ENCODE measurements around the gene GRID2IP.
A peak's percentile ranks its signal among the peaks of the same experiment; 100 is the strongest.
"Not testable (repeated sequence)": the region's sequence is repeated elsewhere in the genome, so short reads cannot be mapped to it uniquely, and the experiment has no call there.

The GRID2IP gene

DNA sequence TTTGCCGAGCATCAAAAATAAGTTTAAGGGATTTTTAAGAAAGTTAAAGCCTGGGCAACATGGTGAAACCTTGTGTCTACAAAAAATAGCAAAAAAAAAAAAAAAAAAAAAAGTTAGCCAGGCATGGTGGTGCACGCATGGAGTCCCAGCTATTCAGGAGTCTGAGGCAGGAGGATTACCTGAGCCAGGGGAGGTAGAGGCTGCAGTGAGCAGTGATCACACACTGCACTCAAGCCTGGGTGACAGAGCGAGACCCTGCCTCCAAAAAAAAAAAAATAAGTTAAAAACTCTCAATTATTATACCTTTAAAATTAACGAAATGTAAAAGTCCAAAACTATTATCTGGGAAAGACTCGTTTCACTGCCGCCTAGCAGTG lies 68.5 kb downstream of the GRID2IP start:
- no peak for DNase-seq

DNA sequence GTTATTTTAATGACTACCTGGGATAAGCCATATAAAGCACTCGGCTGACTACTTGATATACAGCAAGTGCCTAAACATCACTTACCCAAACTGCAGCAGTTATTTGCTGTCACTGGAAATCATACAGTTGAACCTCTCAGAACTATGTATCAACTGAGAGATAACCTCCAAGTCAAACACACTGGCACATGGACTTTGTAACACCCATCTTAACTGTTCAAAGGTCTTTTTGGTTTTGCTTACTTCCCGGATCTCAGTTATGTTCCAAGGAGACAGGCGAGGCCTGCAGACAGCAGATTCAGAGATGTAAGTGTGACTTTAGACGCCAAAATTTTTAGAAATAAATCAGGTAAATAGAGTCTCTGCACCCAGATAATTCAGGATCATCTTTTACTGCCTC lies 69.0 kb downstream of the GRID2IP start:
- DNase-seq = no peak

DNA sequence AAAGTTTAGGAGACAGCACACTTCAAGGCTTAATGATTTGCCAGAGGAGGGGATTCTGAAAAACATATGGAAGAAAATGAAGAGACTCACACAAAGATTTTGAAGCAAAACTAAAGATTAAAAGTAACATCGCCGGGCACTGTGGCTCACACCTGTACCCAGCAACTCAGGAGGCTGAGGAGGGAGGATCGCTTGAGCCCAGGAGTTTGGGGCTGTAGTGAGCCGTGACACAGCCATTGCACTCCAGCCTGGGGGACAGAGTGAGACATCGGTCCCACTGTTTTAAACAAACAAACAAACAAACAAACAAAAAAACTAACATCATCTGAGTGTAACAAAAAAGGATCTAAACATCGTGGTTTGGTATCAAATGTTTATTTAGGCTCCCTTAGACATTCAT lies 69.8 kb downstream of the GRID2IP start:
- DNase-seq = no peak

DNA sequence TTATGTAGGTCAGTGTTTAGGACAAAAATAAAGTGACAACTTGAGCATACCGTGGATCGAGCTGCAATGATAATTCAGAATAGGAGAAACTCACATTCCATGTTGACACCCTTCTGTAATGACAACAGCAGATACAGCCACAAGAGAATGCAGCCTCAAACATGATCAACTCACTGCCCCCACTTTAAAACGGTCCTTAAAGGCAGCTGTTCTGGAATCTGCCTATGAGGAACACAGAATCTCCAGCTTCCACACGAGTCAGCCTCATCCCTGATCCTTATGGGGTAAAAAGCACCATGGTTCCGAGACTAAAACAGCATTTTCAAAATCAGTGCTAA lies 71.0 kb downstream of the GRID2IP start:
- no peak for DNase-seq

DNA sequence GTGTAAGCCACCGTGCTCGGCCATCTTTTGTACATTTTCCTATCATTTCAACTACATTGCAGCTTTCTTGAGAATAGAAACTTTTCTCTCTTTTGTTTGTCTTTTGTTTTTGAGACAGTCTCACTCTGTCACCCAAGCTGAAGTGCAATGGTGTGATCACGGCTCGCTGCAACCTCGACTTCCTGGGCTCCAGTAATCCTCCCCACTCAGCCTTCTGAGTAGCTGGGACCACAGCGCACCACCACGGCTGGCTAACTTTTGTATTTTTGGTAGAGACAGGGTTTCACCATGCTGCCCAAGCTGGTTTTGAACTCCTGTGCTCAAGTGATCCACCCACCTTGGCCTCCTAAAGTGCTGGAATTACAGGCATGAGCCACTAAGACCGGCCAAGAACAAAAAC lies 72.2 kb downstream of the GRID2IP start:
- DNase-seq = no peak

DNA sequence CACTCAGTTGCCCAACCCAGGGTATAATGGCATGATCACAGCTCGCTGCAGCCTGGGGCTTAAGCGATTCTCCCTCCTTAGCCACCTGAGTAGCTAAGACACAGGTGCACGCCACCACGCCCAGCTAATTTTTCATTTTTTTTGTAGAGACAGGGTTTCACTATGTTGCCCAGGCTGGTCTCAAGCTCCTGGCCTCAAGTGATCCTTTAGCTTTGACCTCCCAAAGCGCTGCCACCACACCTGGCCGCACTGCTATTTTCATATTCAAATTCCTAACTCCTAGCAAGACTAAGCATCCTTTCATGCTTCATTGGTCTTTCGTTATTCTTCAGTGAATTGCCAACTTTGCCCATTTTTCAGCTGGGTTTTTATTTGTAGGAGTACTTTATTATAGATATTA lies 73.1 kb downstream of the GRID2IP start:
- DNase-seq = no peak

DNA sequence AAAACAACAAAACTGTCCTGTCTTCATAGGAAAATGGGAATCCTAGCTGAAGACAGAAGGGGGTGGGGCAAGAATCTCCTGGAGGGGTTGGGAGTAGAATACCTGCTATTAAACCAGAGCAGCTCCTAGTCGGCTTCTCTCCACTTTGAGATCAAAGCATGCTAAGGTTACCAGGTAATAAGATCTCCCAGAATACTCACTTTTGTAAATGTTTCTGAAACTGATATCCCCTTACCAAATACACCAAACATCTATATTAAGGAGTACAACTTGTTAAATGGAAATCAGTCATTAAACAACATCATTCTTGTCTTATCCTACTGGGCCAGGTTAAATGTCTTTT lies 74.0 kb downstream of the GRID2IP start:
- DNase-seq = no peak

DNA sequence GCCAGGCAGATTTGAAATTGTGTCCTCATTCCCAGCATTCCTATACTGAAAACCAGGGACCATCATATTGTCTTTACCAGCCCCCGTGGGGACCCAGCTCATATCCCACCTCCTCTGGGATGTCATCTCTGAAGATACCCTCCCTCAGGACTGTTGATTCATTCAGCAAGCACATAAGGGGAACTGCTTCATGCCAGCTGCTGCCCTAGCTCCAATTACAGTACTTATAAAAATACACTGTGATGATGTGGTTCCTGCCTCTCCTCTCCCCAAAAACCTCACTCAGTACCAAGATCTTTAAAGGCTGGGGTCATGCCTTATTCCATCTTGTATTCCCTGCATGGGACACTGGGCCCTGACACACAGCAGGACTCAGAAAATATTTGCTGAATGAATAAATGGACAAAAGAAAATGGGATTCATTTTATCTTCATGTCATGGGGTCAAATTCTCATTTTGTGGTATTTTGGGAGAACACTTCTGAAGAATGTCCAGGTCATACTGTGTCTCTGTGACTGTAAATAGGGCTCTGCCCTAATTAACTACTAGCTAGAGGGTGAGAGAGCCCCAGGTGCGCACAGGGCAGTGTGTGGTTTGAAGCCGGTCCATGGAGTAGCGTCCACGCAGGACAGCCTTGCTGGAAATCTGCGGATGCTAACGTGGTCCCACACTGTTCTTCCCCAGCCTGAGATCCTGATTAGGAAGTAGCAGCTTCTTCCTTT lies 74.5 kb downstream of the GRID2IP start:
- no peak for DNase-seq

DNA sequence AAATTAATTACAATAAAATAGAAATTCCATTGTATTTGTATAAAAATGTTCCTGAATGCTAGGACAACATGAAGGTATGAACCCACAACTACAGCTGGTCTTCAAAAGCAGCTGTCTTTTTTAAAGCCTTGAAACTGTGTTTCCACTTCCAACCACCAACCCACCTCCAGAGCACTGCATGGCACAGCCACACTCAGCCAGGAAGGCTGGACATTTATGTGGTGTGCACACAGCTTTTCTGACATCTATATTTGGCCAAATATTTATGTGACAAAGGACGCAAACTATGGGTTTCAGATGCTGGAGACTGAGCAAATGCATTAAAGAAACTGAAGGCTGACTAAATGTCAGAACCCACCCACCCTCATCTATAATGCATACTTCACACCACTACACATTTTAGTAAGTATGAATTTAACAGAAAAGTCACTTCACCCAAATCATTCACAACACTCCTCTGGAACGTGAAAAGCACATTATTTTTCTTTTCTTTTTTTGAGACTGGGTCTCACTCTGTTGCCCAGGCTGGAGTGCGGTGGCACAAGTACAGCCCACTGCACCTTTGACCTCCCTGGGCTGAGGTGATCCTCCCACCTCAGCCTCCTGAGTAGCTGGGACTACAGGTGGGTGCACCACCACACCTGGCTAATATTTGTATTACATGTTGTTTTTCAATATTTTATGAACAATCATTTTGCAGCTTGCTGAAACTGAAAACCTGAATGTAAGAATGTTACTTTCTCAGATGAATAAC lies 75.7 kb downstream of the GRID2IP start:
- DNase-seq = no peak

DNA sequence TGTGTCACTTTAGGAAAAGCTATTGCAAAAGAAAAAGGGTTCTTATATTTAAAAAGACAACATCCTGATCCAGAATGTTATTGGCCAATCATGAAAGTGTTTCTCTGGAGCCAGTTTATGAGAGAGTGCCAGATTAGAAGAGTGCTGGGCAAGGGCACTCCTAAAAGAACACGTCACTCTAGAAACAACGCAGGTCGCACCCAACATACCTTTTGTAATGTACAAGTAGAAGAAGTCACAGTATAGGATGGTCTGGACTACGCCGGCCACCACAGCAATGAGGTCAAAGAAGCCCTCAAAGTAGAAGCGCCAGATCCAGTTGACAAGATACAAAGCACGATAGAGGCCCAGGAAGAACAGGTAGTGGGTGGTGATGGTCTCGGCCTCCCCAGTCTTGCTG lies 85.4 kb downstream of the GRID2IP start:
- no peak for DNase-seq

DNA sequence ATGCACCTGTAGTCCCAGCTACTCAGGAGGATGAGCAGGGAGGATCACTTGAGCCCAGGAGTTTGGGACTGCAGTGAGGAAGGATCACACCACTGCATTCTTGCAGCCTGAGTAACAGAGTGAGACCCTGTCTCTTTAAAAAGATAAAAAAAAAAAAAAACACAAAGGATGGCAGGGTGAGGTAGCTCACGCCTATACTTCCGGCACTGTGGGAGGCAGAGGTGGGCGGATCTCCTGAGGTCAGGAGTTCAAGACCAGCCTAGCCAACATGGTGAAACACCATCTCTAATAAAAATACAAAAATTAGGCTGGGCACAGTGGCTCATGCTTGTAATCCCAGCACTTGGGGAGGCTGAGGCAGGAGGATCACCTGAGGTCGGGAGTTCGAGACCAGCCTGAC lies 87.7 kb downstream of the GRID2IP start:
- not testable (repeated sequence) for DNase-seq

DNA sequence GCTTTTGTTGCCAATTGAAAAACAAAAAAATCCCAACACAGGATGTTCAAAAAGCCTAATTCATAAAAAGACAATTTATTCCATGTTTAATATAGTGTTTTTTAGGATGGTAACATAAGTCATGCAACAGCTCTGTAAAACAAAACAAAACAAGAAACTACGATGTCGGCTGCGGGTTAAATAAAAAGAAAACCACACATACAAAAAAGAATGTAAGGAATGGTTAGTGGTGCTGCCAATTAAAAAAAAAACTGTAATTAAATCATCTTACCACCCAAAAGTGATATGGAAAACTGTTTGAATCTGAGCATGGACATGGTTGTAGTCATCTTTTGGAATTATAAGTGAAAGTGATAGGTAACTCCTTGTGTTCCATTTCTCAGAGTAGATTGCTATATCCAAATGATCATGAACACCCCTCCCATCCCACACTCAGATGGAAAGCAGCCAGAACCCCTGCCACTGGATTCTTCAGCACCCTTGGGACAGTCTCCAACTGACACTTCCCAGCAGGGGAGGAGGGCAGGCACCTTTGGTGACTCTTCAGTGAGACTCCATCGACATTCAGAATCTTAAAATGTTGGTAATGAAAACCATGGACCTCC lies 89.2 kb downstream of the GRID2IP start:
- DNase-seq = no peak

DNA sequence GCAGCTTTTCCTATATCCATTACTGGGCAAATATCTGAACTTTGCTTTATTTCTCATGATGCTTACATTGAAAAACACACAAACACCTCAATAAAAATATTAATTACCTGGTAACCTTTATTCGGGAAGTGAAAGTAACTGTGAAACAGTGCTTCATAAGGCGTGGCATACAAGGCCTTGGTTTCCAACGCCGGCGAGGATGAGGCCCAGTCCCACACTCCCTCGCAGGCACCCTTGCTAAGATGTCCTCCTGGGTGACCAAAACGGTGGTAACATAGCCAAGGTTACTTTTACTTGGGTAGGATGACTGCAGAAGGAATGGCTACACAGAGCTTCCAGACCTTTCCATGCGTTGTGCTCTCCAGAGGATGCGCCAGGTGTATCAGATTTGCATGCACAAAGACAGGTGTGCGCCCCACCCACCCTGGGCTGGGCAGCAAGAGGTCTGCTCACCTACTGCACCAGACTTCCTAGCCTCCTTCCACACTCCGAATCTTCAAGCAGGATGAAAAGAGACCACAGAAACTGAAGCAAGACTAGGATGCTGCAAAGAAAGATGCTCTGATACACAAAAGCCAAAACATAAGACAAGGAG lies 90.2 kb downstream of the GRID2IP start:
- no peak for DNase-seq

DNA sequence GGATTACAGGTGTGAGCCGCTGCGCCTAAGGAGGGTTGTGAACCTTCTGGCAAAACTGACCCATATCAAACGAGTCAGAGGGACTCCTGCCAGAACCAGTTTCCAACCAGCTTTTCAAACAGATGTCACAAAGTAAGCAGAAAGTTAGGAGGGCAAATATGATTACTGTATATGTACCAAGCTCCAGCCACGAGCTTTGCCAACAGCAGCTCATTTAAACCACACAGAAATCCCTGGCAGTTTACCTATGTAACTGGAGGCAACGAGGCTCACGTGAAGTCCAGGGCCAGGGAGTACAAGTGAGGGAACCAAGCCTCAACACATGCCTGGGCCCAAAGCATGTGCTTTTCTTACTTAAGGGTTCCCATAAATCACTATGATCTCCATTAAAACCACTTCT lies 91.0 kb downstream of the GRID2IP start:
- DNase-seq = no peak

DNA sequence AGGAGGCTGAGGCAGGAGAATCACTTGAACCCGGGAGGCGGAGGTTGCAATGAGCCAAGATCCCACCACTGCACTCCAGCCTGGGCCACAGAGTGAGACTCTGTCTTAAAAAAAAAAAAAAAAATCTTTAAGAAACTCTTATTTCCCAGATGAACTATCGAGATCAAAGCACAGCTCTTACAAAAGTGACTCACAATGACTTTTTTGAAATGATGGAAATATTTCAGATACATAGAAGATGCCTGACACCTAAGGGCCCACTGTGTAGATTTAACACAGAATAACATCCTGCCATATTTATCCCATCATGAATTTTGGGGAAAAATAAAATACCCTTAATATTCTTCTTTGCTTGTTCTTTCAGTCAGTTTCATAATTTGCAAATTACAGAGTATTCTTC lies 92.6 kb downstream of the GRID2IP start:
- not testable (repeated sequence) for DNase-seq

DNA sequence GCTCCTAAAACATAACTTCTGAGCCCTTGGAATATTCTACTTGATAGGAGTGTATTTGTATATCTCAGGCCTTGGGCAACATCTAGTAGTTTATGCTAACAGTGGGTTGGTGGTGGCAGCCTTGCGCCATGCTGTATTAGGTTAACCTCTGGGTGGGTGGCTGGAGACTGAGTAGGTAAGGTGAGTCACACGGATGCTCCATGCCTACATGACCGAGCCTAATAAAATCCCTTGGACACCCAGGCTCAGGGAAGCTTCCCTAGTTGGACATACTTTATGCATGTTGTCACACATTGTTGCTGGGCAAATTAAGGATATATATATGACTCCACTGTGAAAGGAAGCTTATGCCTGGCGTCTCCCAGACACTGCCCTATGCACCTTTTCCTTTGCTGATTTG lies 97.5 kb downstream of the GRID2IP start:
- DNase-seq = no peak

DNA sequence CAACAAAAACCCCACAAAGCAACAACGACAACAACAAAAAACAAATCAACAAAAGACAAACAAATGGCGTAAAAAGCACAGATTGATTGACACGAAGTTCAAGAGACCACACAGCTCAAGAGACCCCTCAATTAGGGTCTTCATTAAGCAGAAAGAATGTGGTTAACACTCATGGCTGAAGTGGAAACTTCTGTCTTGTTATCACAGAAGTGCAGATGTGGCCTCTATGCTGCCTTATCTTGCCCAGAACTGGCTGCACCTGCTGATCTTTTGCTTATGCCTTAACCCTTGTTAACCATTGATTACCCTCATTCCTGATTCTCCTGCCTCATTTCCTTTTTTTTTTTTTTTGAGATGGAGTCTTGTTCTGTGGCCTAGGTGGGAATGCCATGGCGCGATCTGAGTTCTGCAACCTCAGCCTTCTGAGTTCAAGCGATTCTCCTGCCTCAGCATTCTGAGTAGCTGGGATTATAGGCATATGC lies 100.0 kb downstream of the GRID2IP start:
- no peak for DNase-seq

DNA sequence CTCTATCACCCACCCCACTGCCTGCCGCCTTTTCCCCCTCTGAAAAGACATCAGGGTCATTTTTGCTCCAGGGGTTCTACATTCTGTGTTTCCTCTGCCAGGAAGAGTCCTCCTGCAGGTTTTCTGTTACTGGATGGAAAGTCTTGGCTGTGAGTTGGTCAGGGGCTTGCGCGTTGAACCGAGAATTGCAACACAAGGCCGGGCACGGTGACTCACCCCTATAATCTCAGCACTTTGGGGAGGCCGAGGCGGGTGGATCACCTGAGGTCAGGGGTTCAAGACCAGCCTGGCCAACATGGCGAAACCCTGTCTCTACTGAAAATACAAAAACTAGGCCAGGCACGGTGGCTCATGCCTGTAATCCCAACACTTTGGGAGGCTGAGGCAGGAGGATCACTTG lies 100.7 kb downstream of the GRID2IP start:
- DNase-seq = not testable (repeated sequence)

DNA sequence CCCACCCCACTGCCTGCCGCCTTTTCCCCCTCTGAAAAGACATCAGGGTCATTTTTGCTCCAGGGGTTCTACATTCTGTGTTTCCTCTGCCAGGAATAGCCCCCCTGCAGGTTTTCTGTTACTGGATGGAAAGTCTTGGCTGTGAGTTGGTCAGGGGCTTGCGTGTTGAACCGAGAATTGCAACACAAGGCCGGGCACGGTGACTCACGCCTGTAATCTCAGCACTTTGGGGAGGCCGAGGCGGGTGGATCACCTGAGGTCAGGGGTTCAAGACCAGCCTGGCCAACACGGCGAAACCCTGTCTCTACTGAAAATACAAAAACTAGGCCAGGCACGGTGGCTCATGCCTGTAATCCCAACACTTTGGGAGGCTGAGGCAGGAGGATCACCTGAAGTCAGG lies 101.4 kb downstream of the GRID2IP start:
- DNase-seq = not testable (repeated sequence)

DNA sequence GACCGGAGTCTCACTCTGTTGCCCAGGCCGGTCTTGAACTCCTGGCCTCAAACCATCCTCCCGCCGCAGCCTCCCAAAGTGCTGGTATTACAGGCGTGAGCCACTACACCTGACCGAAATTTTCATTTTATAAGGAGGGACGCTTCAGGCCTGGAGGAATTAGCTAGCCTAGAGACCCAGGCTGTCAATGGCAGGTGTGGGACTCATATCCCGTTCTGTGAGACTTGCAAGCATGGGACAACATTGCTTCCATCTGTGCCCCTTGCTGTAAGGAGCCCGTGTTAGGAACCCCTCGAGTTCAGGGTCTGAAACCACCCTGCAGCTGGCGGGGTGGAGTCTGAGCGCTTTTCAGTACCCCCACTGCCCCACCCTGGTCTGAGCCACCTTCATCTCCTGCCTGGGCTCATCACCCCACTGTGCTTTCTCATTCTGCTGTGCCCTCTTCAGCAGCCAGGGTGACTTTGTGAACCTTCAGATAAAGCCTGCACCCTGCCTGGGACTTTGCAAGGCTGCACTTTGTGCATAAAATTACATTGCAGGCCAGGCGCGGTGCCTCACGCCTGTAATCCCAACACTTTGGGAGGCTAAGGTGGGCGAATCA lies 102.2 kb downstream of the GRID2IP start:
- no peak for DNase-seq

DNA sequence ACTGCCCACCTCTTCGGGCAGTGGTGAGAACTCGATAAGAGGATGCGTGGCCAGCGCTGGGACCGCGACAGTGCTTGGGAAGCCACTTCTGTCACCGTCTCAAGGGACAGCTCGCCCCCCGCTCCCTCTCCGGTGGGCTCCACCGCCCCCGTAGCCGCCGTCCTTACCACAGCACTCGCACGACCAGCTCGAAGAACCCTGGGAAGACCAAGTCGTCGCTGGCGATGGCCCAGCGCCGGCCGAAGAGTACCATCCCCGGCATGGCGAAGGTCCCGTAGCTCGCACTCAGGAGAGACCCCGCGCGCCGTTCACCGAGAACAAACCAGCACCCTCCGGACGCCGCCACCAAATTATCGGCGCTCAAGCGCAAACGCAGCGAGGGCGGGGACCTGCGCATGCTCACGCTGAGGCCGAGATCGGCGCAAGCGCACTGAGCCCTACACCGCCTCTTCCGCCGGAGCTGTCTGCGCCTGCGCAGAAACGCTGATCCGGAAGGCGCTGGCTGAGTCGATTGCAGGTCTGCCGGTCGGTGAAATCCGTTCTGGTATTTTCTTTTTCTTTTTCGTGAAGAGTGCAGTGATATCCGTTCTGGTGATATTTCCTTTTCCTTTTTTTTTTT lies 103.6 kb downstream of the GRID2IP start, which contains the start of gene DAGLB:
Gene DAGLB (minus strand): TSS at position 374 of the 619 bp plus-strand sequence. CDS start 112 bp downstream, at position 262.
- DNase-seq = peak; percentile 93
